Upper lobe of right lung (tissue), 1 donor: ENCODE data around the gene MECP2. TPM values are rescaled to one million over a fixed set of nuclear protein-coding genes. Genes with fewer than 3 reads are reported as not detected.
"Not testable (repeated sequence)": the region's sequence is repeated elsewhere in the genome, so short reads cannot be mapped to it uniquely, and the experiment has no call there.

ENCODE experiments used
- ATAC-seq: fragments of 200-7000 bp; cut with Tn5 transposase; one replicate; pipeline ENCODE4 v1.9.1; 2020; ENCODE audit warnings: mild to moderate bottlenecking, moderate library complexity
- DNase-seq: peaks from one replicate; pipeline ENCODE4 v3.0.0-alpha.2; 2020
- H3K27ac ChIP-seq: fragments of 200-600 bp; one replicate; pipeline ENCODE4 v1.8.0; 2022
- H3K27me3 ChIP-seq: fragments of 200-600 bp; one replicate; pipeline ENCODE4 v1.8.0; 2022; ENCODE audit warnings: mild to moderate bottlenecking
- H3K36me3 ChIP-seq: fragments of 200-600 bp; one replicate; pipeline ENCODE4 v1.8.0; 2022
- H3K4me1 ChIP-seq: fragments of 200-600 bp; one replicate; pipeline ENCODE4 v1.8.0; 2022
- H3K4me3 ChIP-seq: fragments of 200-600 bp; one replicate; pipeline ENCODE4 v1.8.0; 2022; ENCODE audit warnings: mild to moderate bottlenecking
- H3K9me3 ChIP-seq: fragments of 200-600 bp; one replicate; pipeline ENCODE4 v1.8.0; 2022
- intact Hi-C: fragments of 100-400 bp; cut with DNase I; formaldehyde crosslinking; loops from one replicate; pipeline ENCODE4 v1.11.0; 2022
- long read RNA-seq: library from polyadenylated mRNA; unstranded; transcript quantifications from one replicate; pipeline ENCODE4 v2.0.0, GENCODE V29; 2021
- total RNA-seq: library from RNA; stranded (reverse); fragmentation: NEBNext Ultra II Directional; extraction: Animal tissue kit (Norgen Biotek cat#: 25700); gene quantifications from one replicate; pipeline ENCODE4 v1.2.1, GENCODE V29; 2021
- TF ChIP-seq, protein P1 (sequence below): fragments of 200-600 bp; IDR thresholded peaks from one replicate; pipeline ENCODE4 v1.8.0; 2022; ENCODE audit warnings: antibody characterized with exemption
- donor health status: DM: no; HTN: yes; CAD: no; lungs with severe emphysema.

MECP2 gene
- total RNA-seq: 58.6 TPM
- long read RNA-seq, full-length matches to known transcripts: 34 of 76 reads
- long read RNA-seq, partial matches to known transcripts: 5 of 76 reads
- long read RNA-seq, other reads (novel, unspliced or antisense): 37 of 76 reads

GRCh38 chrX:154097589-154098541, at the start of gene MECP2:
Gene MECP2 (minus strand): TSS chrX:154097717.
- no peaks in the 10 kb centered on the region for H3K36me3 ChIP-seq
- TF ChIP-seq, protein P1, sequence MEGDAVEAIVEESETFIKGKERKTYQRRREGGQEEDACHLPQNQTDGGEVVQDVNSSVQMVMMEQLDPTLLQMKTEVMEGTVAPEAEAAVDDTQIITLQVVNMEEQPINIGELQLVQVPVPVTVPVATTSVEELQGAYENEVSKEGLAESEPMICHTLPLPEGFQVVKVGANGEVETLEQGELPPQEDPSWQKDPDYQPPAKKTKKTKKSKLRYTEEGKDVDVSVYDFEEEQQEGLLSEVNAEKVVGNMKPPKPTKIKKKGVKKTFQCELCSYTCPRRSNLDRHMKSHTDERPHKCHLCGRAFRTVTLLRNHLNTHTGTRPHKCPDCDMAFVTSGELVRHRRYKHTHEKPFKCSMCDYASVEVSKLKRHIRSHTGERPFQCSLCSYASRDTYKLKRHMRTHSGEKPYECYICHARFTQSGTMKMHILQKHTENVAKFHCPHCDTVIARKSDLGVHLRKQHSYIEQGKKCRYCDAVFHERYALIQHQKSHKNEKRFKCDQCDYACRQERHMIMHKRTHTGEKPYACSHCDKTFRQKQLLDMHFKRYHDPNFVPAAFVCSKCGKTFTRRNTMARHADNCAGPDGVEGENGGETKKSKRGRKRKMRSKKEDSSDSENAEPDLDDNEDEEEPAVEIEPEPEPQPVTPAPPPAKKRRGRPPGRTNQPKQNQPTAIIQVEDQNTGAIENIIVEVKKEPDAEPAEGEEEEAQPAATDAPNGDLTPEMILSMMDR: no peak
- intact Hi-C loops: no loop called here

GRCh38 chrX:154144010-154144409, 46.5 kb upstream of the MECP2 start, which contains the start of gene OPN1LW:
Gene OPN1LW (plus strand): TSS chrX:154144243. CDS start chrX:154144284, 41 bp downstream.
- H3K4me1 ChIP-seq, H3K27ac ChIP-seq, H3K4me3 ChIP-seq, DNase-seq, H3K36me3 ChIP-seq, H3K27me3 ChIP-seq, ATAC-seq, H3K9me3 ChIP-seq, intact Hi-C loops: not testable (repeated sequence)

More at GRCh38 chrX:154097589-154098541, at the start of gene MECP2:
- Histone ChIP-seq H3K27me3 (no peaks in the 10 kb centered on the region), H3K27ac (peak within 1 kb of the TSS; percentile 89), H3K4me3 (peak within 1 kb of the TSS; percentile 60), H3K9me3 (no peaks in the 10 kb centered on the region), H3K4me1 (no peaks in the 10 kb centered on the region)
- DNase-seq (peak; percentile 94), ATAC-seq (peak; percentile 99)

DNA sequence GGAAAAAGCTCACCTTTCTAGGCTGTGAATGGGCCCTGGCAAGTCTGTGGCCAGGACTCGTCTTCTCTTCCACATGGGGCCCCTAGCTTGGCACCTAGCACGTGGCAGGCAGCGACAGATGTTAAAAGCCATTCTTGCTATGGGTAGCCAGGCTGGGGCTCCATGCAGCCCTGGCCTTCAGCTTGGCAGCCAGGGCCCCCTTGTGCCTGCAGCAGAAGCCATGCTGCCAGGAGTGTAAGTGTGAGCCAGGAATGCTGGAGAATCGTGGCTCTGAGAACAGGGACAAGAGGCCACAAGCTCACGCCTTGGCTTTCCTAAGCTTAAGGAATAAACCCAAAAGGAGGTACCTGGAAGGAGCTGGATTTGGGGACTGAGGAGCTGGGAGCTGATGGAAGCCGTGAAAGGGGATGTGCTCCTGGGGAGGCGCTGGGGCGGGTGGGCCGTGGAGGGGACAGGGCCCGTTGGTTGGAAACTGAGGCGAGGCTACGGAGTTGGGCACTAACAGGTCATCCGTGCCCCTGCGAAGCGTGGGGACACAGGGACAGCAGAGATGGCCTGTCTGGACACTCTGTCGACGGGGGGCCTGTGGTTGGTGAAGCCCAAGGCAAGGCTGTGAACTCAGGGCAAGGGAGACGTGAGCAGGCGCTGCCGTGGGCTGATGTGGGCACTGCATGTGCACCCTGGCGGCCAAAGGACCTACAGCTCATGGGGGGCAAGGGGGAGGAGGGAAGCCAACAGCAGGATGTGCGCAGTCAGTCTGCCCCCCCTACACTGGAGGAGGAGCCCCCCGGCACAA, 45.6 kb upstream of the MECP2 start:
- H3K4me1 ChIP-seq: no peaks in the 10 kb centered on the region
- H3K4me3 ChIP-seq: no peak overlapping the region
- H3K27me3 ChIP-seq: no peaks in the 10 kb centered on the region
- intact Hi-C loops: no loop called here
- no peaks in the 10 kb centered on the region for H3K9me3 ChIP-seq
- H3K36me3 ChIP-seq: no peaks in the 10 kb centered on the region
- TF ChIP-seq, protein P1: no peak
- no peak for ATAC-seq
- no peak overlapping the region for H3K27ac ChIP-seq
- DNase-seq: no peak

- no peaks in the 10 kb centered on the region for H3K36me3 ChIP-seq
- DNase-seq: no peak
- no peak for ATAC-seq
- H3K4me3 ChIP-seq: no peak overlapping the region
- no peaks in the 10 kb centered on the region for H3K9me3 ChIP-seq
- H3K4me1 ChIP-seq: no peaks in the 10 kb centered on the region
- intact Hi-C loops: no loop called here
- no peak overlapping the region for H3K27ac ChIP-seq
- H3K27me3 ChIP-seq: no peaks in the 10 kb centered on the region
- TF ChIP-seq, protein P1: no peak
These were observed 44.9 kb upstream of the MECP2 start for GRCh38 chrX:154142386-154142785.

DNA sequence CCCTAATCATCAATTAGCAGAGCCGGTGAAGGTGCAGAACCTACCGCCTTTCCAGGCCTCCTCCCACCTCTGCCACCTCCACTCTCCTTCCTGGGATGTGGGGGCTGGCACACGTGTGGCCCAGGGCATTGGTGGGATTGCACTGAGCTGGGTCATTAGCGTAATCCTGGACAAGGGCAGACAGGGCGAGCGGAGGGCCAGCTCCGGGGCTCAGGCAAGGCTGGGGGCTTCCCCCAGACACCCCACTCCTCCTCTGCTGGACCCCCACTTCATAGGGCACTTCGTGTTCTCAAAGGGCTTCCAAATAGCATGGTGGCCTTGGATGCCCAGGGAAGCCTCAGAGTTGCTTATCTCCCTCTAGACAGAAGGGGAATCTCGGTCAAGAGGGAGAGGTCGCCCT, 43.2 kb upstream of the MECP2 start:
- H3K4me1 ChIP-seq: peaks cover 3% of the 10 kb centered on the region
- H3K4me3 ChIP-seq: no peak overlapping the region
- intact Hi-C loops: no loop called here
- H3K9me3 ChIP-seq: no peaks in the 10 kb centered on the region
- H3K27ac ChIP-seq: no peak overlapping the region
- DNase-seq (no peak), ATAC-seq (no peak)
- no peaks in the 10 kb centered on the region for H3K36me3 ChIP-seq
- H3K27me3 ChIP-seq: no peaks in the 10 kb centered on the region
- TF ChIP-seq, protein P1: no peak
